ENCODE data around the gene CENPM.

Gene CENPM

DNA sequence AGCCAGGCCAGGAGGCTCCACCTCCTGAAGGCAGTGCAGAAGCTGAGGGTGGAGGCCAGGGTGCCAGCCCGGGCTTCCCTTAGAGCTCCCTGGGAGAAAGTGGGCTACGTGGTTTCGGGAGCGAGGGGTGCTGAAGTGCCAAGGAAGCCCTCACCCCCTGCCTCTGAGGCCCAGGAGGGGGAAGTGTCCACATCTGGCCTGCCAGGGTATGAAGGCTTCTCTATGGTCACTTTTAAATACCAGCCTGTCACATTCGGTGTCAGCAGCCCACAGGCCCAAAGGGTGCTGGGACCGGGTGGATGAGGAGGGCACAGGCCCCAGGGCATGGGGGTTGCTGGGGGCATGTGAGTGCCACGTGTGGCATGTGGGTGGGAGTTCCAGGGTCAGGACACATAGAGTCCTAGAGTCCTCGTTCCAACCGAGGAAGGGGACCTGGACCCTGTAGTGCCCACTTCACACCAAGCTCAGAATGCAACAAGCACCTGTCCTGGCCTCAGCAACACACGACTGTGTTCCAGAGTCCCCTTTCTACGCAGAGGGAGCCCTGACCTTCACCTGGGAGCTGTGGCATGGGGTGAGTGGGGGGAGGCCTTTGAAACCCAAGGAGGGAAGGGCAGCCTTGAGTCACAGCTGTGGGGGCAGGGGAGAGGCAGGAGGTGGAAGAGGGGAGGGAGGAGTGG lies 33.8 kb downstream of the CENPM start:
- H3K4me3 ChIP-seq (ENCODE audit: low read depth, low read length), result no peak overlapping the region
- DNase-seq (ENCODE audit: low read depth), result no peak
- TF ChIP-seq, protein P1, sequence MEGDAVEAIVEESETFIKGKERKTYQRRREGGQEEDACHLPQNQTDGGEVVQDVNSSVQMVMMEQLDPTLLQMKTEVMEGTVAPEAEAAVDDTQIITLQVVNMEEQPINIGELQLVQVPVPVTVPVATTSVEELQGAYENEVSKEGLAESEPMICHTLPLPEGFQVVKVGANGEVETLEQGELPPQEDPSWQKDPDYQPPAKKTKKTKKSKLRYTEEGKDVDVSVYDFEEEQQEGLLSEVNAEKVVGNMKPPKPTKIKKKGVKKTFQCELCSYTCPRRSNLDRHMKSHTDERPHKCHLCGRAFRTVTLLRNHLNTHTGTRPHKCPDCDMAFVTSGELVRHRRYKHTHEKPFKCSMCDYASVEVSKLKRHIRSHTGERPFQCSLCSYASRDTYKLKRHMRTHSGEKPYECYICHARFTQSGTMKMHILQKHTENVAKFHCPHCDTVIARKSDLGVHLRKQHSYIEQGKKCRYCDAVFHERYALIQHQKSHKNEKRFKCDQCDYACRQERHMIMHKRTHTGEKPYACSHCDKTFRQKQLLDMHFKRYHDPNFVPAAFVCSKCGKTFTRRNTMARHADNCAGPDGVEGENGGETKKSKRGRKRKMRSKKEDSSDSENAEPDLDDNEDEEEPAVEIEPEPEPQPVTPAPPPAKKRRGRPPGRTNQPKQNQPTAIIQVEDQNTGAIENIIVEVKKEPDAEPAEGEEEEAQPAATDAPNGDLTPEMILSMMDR (conservative IDR thresholded peaks at IDR 0.05; ENCODE audit: low read depth, low read length), result no peak

DNA sequence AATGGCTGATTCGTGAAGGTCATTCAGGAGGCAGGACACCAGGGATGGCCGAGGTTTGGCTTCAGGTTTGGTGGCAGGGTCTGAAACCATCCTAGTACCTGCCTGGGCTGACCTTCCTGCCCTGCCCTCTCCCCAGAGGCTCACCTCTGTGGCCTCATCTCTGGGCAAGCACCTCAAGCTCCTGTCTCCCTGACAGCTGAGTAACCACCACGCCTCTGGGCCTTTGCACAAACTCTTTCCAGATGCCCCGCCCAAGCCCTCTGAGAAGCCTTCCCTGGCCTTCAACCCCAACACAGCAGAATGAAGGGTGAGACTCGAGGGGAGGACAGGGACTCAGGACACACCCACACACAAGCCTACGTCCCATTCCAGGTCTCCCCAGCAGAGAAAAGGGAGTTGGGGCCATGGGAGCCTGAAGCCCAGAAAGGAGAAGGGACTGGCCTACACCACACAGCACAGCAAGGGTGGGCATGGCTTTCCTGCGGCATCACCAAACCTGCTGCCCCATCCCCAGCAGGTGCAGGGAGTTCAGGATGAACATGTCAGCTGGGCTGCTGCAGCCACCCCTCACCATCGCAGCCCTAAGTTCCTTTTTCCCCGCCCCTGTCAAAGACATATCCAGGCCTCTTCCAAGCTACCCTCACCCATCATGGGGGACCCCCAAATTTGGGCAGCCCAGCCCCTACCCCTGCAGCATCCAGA lies 34.5 kb downstream of the CENPM start:
- no peak for DNase-seq (ENCODE audit: low read depth)
- no peak overlapping the region for H3K4me3 ChIP-seq (ENCODE audit: low read depth, low read length)
- TF ChIP-seq, protein P1 (conservative IDR thresholded peaks at IDR 0.05; ENCODE audit: low read depth, low read length), result no peak

DNA sequence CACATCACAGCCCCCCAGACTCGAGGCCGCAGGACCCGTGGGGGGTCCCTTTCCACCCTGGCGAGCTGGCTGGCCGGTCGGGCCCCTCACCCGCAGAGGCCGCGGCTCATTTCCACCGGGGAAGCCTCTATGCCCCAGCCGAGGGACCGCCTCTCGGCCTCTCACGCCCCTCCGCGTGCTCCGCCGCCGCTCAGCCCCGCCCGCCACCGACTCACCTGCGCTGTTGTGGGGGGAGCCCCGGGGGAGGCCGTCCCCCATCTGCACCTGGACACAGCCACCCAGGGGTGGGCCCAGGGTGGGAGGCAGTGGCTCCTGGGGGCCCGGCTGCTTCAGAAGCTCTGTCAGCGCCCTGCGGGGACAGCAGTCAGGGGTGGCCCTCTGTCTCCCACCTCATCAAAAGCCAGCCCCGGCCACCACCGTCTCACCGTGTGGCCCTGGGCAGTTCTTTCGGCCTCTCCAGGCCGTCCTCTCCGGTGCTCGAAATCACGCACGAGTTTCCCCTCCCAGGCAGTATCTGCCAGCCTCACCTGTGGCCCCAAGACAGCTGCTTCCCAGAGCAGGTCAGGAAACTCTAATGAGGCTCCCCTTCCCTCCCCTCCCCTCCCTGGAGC lies 35.8 kb downstream of the CENPM start:
- H3K4me3 ChIP-seq (ENCODE audit: low read depth, low read length), result no peak overlapping the region
- TF ChIP-seq, protein P1 (conservative IDR thresholded peaks at IDR 0.05; ENCODE audit: low read depth, low read length), result no peak
- no peak for DNase-seq (ENCODE audit: low read depth)

DNA sequence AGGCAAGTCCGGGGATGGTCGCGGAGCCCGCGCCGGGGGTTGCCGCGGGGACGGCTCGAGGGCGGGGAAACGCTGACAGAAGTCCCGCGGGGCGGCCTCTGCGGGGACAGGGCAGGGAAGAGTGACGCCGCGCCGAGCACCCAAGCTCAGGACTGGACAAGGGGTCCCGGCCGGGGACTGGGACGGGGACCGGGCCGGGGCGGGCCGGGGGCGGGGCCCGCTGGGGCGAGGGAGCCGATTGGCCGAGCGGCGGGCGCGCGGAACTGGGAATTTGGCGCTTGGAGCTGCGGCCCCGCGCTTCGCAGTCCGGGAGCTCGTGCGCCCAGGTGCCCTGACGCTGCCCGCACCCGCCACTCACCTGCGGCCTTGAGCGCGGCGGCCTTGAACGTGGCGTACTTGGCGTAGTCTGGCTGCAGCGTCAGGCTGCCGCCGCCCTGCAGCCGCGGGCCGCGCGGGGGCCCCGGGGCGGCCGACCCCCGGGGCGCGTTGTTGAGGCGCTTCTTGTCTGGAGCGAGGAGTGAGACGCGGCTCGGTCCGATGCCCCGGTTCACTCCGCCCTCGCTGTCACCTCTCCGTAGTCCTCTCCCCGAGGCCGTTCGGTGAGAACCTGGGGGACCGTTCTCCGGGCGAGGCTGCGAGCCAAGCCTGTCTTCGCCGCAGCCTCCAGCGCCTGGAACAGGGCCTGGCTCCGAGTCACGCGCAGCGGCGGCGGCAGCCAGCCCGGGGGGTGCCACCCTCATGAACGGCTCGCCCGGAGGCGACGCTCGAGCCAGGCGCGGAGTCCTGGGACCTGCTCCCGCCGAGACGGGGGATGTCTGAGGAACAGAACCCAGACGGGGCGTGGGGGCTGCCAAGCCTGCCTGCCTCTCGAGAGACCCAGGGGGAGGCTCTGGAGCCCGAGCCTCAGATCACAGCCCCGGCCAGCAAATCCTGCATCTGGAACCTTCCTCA lies 36.6 kb downstream of the CENPM start:
- TF ChIP-seq, protein P1 (conservative IDR thresholded peaks at IDR 0.05; ENCODE audit: low read depth, low read length), result no peak
- peak overlapping the region; percentile 29 for H3K4me3 ChIP-seq (ENCODE audit: low read depth, low read length)
- no peak for DNase-seq (ENCODE audit: low read depth)

DNA sequence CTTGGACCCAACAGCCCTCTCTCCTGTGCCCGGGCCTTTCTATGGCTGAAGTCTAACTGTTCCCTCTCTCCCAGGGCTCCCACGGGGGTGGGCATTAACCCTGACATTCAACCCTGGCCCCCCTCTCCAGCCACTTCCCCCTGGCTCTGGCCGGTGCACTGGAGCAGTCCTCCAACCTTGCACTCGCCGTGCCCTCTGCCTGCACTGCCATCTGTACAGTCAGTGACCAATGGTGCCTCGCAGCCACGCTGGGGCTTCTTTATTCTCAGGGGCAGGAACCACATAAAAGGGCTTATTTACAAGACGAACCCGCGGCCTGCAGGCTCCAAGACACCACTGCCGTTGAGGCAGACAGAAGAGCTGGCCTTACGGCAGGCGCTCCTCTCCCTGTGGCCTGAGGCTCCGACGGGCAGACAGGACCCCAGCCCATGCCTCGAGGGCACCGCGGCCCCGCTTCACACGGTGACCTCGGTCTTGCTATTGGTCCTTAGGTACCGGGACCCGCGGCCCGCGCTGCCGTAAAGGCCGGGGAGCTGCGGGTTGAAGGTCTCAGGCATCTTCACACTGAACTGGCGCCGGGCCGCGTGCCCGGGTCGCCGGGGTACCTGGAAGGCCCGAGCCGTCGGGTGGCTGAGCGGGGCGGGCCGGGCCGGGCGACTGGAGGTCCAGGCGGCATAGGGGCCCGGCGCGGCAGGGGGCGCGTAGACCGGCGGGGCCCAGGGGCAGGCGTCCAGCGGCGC lies 37.5 kb downstream of the CENPM start:
- TF ChIP-seq, protein P1 (conservative IDR thresholded peaks at IDR 0.05; ENCODE audit: low read depth, low read length), result no peak
- DNase-seq (ENCODE audit: low read depth), result no peak
- no peak overlapping the region for H3K4me3 ChIP-seq (ENCODE audit: low read depth, low read length)

Data from choroid plexus epithelial cell (primary cell).